NCI-H446 treated with DMSO at 0.1 percent for 48 hours (cell line): ENCODE results near the gene ULK3.
"Not testable (repeated sequence)": the region's sequence is repeated elsewhere in the genome, so short reads cannot be mapped to it uniquely, and the experiment has no call there.

ENCODE experiments used
- DNase-seq: peaks from one replicate; lab custom pipeline; 2025; lab: John Stamatoyannopoulos, UW

Gene ULK3

DNA sequence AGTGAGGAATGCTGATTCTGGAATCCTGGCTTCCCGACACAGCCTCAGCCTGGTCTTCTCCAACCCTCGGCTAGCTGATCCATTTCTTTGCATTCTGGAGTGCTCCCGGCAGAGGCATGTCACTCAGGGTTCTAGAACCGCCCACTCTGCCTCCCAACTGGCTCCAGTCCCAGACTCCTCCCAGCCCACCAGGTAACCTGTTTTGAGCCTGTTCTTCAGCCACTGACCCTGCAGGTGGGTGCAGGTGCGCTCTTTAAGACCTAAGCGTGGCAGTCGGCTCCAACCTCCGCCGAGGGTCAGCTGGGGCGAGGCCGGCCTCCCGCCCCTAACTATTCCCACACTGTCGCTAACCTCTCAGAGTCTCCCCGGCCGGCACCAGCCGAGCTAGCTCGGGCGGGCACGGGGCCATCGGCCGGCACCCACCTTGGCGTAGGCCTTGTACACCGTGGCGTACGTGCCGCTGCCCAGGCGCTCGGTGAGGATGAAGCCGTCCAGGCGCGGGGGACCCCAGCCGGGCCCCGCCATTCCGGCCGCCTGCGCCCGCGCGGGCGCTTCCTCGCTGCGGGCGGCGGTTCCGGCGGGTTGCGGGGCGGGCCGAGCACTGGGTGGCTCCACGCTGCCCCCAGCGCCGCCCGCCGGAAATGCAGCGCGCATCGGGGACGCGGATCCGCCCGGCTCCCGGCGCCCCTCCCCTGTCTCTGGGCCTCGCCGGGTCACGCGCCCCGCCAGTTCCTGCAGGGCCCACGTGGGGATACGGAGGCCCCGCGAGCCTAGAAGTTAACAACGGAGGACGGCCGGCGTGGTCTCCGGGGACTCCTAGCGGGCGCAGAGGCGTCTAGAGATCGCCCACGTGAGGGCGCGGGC is at the start of gene ULK3:
Gene ULK3, minus strand, starts transcription at position 576 of the 864 bp plus-strand sequence. Its CDS starts 51 bp downstream, at position 525.
- DNase-seq = peak; percentile 49

DNA sequence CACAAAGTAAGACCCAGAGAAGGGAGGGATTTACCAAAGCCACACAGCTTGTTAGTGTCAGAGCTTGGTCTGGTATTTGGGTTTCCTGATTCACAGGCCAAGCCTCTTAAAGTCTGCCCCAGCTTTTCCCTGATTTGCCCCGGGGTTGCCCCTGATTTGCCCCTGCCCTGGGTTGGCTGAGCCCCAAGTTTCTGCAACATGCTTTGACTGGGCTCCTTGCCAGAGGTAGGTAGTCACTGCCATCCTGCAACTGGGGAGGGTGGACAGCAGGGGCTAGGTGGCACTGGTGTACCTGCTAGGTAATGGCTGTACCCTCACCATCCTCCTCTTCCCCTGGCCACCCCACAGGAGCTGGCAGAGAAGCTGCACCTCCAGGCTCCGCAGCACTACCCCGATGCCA is 49.4 kb upstream of the ULK3 start:
- DNase-seq = no peak

DNA sequence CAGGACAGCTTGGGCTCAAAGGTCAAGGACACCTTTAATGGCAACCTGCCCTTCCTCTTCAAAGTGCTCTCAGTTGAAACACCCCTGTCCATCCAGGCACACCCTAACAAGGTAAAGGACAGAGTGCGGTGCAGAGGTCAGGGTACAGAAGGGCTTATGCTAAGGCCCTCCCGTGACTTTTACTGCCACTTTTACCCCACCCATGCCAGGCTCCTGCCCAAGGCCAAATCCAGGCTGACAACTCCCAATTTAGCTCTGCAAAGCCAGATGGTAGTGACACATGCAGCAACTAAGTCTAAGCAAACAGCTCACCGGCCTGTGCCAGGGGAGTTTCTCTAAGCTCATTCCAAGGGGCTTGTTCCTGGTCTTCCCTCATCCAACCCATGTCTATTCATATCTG is 48.5 kb upstream of the ULK3 start:
- no peak for DNase-seq

DNA sequence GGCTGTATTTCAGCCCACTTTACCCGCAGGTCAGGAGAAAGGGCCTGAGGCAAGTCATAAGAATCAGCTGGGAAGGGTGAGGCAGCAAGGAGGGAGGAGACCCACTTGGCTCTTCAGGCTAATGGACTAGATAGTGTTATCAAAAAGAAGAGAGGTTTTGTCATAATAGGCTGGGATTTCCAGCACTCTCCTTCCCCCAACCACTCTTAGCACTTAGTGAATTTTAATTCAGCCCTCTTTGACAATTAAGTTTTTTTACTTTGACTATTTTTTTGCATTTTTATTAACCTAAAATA is 47.7 kb upstream of the ULK3 start:
- DNase-seq = no peak

- DNase-seq = peak; percentile 47
Observed at GRCh38 chr15:74889883-74890664, 47.1 kb upstream of the ULK3 start, which contains the start of gene MPI. Gene MPI, plus strand, starts transcription at chr15:74890042. Its CDS starts 32 bp downstream, at chr15:74890074.

DNA sequence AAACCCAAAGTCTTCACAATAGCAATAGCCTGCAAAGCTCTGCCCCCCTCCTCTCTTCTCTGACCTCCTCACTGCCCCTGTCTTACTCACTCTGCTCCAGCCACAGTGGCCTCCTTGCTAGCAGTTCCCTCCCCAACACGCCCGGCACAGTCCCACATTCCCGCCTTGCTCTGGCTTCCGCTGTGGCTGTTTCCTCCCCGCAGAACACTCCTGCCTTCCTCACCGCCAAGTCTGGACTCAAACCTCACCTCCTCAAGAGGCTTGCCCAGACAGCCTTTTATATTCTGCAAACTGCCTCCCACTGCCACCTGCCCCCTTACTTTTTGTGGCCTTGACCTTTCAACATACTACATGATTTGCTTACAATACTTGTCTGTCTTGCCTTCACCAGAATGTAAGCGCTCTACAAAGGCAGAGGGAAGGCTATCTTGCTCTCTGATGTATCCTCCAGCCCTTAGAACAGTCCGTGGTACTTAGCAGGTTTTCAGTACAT is 46.5 kb upstream of the ULK3 start:
- DNase-seq = no peak

GRCh38 chr15:74888716-74889115 is 45.8 kb upstream of the ULK3 start:
- no peak for DNase-seq

DNA sequence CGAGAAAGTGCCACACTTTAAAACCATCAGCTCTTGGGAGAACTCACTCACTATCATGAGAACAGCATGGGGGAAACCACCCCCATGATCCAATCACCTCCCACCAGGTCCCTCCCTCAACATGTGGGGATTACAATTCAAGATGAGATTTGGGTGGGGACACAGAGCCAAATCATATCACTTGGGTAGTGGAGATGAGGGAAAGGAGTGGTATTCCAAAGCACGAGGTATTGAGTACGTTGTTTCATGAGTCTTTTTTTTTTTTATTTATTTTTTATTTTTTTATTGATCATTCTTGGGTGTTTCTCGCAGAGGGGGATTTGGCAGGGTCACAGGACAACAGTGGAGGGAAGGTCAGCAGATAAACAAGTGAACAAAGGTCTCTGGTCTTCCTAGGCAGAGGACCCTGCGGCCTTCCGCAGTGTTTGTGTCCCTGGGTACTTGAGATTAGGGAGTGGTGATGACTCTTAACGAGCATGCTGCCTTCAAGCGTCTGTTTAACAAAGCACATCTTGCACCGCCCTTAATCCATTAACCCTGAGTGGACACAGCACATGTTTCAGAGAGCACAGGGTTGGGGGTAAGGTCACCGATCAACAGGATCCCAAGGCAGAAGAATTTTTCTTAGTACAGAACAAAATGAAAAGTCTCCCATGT is 44.7 kb upstream of the ULK3 start:
- not testable (repeated sequence) for DNase-seq

- no peak for DNase-seq
Observed at GRCh38 chr15:74885461-74885860, 42.5 kb upstream of the ULK3 start.

DNA sequence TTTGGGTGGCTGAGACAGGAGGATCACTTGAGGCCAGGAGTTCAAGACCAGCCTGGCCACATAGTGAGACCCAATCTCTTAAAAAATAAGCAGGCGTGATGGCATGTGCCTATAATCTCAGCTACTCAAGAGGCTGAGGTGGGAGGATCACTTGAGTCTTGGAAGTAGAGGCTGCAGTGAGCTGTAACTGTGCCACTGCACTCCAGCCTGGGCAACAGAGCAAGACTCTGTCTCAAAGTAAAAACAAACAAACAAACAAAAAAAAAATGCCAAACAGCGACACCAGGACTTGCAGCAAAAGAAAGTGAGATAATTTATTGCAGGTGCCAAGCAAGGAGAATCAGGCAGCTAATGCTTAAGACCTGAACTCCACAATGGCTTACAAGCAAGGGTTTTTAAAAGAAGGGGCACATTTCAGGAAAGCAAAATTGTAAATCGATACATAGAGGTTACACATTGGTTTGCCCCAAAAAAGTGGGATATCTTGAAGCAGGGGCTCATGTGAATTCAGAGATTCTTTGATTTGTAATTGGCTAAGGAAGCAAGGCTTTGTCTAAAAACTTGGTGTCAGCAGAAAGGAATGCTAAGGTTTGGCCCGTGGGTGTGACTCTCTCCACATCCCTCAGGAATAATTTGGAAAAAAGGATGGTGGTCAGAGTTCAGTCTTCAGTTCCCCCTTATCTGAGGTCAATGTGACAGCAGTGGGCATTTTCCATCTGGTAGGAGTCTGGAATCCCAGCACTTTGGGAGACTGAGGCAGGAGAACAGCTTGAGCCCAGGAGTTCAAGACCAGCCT is 41.7 kb upstream of the ULK3 start:
- no peak for DNase-seq

DNA sequence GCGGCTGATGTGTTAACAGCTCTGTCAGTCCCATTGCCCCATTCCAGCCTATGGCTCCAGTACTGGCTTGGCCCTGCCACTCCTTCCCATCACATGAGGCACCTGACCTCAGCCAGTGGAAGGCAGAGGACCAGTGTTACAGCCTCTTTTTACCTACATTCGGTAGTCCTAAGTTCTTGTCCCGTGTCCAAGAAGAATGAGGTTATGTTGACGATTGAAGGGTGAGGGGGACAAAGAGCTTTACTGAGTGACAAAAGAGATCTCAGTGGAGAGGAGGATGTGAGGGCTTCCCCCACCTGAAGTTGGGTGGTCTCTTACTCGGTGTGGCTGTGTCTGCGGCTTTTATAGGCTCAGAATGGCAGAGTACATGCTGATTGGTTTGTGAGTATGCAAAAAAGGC is 39.6 kb upstream of the ULK3 start:
- no peak for DNase-seq

- no peak for DNase-seq
Observed at GRCh38 chr15:74878273-74878672, 35.3 kb upstream of the ULK3 start.

DNA sequence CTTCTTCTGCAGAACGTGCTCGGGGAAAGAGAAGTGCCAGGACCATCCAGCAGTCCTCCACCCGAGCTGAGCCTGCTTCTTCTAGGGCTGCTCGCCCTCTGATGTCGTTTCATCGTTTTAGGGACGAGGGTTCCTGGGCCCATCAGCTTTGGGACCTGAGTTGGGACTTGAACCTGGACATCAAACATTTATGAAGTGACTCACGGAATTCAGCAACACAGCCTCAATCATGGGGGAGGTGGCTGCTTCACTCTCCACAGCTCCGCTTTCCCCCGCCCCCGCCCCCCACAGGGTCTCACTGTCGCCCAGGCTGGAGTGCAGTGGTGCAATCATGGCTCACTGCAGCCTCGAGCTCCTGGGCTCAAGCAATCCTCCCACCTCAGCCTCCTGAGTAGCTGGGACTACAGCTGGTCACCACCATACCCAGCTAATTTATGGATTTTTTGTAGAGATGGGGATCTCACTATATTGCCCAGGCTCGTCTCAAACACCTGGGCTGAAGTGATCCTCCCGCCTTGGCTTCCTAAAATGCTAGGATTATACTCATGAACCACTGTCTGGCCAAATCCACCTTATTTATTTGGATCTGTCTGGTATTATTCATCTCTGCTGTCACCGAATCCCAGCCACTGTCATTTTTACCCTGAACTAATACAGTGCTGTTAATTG is 30.9 kb upstream of the ULK3 start:
- no peak for DNase-seq

DNA sequence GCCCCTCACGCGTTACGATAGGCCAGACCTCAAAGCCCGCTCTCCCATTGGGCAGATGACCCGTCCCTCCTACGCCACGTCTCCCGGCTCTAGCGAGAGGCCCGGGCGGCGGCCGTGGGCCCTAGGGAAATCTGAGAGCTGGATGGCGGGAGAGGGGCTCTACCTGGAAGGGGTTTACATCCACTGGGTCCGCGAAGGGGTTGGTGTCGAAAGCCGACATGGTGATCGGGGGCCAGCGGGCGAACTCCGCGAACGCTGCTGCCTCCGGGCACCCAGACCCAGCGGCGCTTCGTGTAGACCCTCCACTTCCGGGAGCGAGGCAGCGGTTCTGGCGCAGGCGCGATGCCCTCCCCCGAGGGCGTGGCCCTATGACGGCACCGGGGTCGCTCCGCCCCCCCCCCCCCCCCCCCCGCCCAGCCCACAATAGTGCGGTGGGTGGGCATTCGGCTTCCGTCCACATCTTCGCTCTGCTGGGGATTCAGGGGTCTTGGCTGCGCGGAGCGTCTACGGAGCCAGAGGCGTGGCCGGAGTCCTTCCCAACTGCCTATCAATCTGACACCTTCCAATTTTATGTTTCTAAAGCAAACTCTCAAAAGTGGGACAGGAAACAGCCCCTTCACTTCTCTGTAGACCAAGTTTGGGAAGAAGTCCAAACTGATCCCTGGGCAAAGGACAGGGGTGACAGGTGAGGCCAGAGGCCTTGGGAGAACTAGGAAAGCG is 30.2 kb upstream of the ULK3 start, which contains the start of gene SCAMP2:
Gene SCAMP2, minus strand, starts transcription at position 330 of the 720 bp plus-strand sequence. Its CDS starts 110 bp downstream, at position 220.
- peak; percentile 78 for DNase-seq

GRCh38 chr15:74872702-74873035 is 29.7 kb upstream of the ULK3 start:
- no peak for DNase-seq

- DNase-seq = no peak
Observed at GRCh38 chr15:74870436-74871215, 27.7 kb upstream of the ULK3 start.

DNA sequence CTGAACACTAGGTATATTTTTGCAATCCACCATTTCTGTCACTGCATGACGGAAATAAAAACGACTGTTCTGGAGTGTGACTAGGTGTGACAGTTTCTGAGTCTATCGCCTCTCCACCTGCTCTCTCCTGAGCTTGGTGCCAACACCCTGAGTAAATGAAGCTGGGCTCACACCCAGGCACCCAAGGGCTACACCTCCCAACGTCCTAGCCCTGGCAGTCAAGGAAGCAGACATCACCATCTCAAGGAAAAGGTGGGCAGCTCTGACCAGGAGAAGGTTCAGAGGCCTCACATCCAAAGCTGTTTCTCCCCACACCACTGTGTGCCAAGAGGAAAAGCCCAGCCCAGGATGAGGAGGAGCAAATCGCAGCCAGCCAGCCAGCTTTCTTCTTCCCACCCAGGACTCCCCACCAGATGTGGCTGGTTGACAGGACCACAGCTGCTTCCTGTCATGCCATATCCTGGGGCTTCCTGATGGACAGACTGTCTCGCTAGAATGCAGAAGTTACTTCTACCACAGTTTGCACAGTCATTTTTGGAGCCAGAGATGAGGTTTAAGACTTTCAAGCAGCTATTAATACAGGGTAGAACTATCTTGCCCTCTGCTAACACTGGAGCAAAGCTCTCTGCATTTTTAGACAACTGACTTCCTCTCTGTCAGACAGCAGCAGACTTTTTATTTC is 26.9 kb upstream of the ULK3 start:
- no peak for DNase-seq

DNA sequence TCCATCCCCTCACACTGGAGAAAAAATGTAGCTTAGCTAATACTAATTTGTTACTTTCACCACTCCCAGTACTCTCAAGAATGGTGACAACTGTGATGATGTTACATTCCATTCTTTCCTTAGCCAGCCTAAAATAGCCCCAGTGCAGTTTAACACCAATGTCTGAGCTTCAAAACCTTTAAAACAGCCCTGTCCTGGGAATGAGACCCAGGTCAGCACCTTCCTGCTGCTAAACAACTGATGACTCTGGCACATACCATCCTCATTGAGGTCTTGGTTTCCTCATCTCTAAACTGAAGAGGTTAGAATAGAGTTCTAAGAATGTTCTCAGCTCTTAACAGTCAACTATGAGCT is 26.4 kb upstream of the ULK3 start:
- no peak for DNase-seq

DNA sequence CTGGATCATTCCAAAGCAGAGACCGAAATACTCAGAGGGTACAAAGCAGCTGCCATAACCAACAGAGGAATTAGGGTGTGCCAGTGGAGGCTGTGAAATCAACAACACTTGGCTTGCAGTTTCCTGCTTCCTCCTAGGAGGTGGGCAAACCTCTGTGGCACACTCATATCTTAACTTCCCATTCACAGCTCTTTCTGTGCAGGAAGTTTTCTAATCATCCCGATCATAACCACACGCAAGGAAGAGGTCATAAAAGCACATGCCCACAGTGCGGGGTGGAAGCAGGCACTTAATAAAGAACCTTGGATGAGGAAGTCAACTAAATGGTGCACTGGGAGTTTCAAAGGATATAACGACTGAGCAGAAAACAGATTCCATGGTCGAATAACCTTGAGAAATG is 25.1 kb upstream of the ULK3 start:
- no peak for DNase-seq
